Measurements from ENCODE around the gene USP25. TPM values are rescaled to one million over a fixed set of nuclear protein-coding genes. Genes with fewer than 3 reads are reported as not detected.

USP25 gene
- total and polyA plus RNA-seq, 9 of the 15 experiments (the other 6 are each of a cell fraction or from before 2014, with no cell fraction given), result 7.8 to 44.9 (median 31.4) TPM

GRCh38 chr21:15843766-15844165 lies 114.0 kb downstream of the USP25 start:
- H3K4me2 ChIP-seq (ENCODE audit: insufficient read depth, low read length), result no peak overlapping the region
- CTCF ChIA-PET (ENCODE audit: low intra/inter-chr PET ratio), result no interaction called here
- BruUV-seq (replicated peaks), result no TSS peak
- H2AFZ ChIP-seq (ENCODE audit: low read depth, low read length), result no peak overlapping the region
- H4K20me1 ChIP-seq (replicated peaks; ENCODE audit: control insufficient read depth, insufficient read depth, low read length), result no peaks in the 10 kb centered on the region
- H3K9me1 ChIP-seq (ENCODE audit: control insufficient read depth, insufficient read depth, low read length), result no peaks in the 10 kb centered on the region
- H3K4me3 ChIP-seq, result no peak overlapping the region
- ATAC-seq (no peak), FAIRE-seq (no peak), DNase-seq (ENCODE audit: extremely low read depth in 1 of 4, low spot score in 3 of 4) (no peak)
- 0 out of 2 replicates have a peak, but pooled peaks have one; percentile 12 for TF ChIP-seq MAFG (tag; conservative IDR thresholded peaks at IDR 0.05)
- no peak for TF ChIP-seq KDM4B (IDR thresholded peaks at IDR 0.05; ENCODE audit: borderline replicate concordance in 2 of 2, low read depth in 1 of 2)
- TF ChIP-seq ZNF316 (IDR thresholded peaks at IDR 0.05), result peak; percentile 65
- TF ChIP-seq MAX (CRISPR knock-in tag; IDR thresholded peaks at IDR 0.05), result no peak
- TF ChIP-seq C11orf30 (IDR thresholded peaks at IDR 0.05; ENCODE audit: low read depth), result peak; percentile 7; the same call in 1 of the 2 replicates
- no peaks in the 10 kb centered on the region for H3K27me3 ChIP-seq (ENCODE audit: control insufficient read depth in 2 of 2, insufficient read depth in 2 of 2, low read length in 2 of 2)
- no peak overlapping the region for H3K27ac ChIP-seq (ENCODE audit: extremely low read depth, low read depth, low read length)
- in situ Hi-C loops (cut with MboI), result no loop called here
- H3K36me3 ChIP-seq (ENCODE audit: control insufficient read depth, insufficient read depth, low read length), result peaks cover 28% of the 10 kb centered on the region; the same call in 2 of the 3 replicates
- H3K9ac ChIP-seq (ENCODE audit: insufficient read depth in 1 of 2, low read depth in 2 of 2, low read length in 2 of 2), result no peak overlapping the region
- no peaks in the 10 kb centered on the region for H3K4me1 ChIP-seq (replicated peaks in 1 of 2; ENCODE audit: control insufficient read depth in 2 of 2, insufficient read depth in 2 of 2, low read length in 2 of 2)
- H3K9me3 ChIP-seq (replicated peaks; ENCODE audit: control insufficient read depth, insufficient read depth, low read depth, low read length), result no peaks in the 10 kb centered on the region
- POLR2A ChIA-PET, result interaction anchor here (1.1 kb wide), 1 partner anchor 9 kb away, joined by 5 read pairs; no protein-coding TSS in a partner anchor
- WGBS (ENCODE audit: insufficient coverage, low coverage, missing lambda C conversion rate), result 100% methylated on average over 1 of the region's 1 CpG
- H3K79me2 ChIP-seq (ENCODE audit: control insufficient read depth, insufficient read depth, low read length), result no peaks in the 10 kb centered on the region
- intact Hi-C loops (cut with micrococcal nuclease), result no loop called here
